Upper lobe of right lung (tissue), 1 donor: ENCODE measurements around the gene COX10. TPM values are rescaled to one million over a fixed set of nuclear protein-coding genes. Genes with fewer than 3 reads are reported as not detected.

Source experiments
- ATAC-seq: fragments of 200-7000 bp; cut with Tn5 transposase; one replicate; pipeline ENCODE4 v1.9.1; 2020; ENCODE audit warnings: mild to moderate bottlenecking, moderate library complexity
- DNase-seq: peaks from one replicate; pipeline ENCODE4 v3.0.0-alpha.2; 2020
- H3K27ac ChIP-seq: fragments of 200-600 bp; one replicate; pipeline ENCODE4 v1.8.0; 2022
- H3K27me3 ChIP-seq: fragments of 200-600 bp; one replicate; pipeline ENCODE4 v1.8.0; 2022; ENCODE audit warnings: mild to moderate bottlenecking
- H3K36me3 ChIP-seq: fragments of 200-600 bp; one replicate; pipeline ENCODE4 v1.8.0; 2022
- H3K4me1 ChIP-seq: fragments of 200-600 bp; one replicate; pipeline ENCODE4 v1.8.0; 2022
- H3K4me3 ChIP-seq: fragments of 200-600 bp; one replicate; pipeline ENCODE4 v1.8.0; 2022; ENCODE audit warnings: mild to moderate bottlenecking
- H3K9me3 ChIP-seq: fragments of 200-600 bp; one replicate; pipeline ENCODE4 v1.8.0; 2022
- intact Hi-C: fragments of 100-400 bp; cut with DNase I; formaldehyde crosslinking; loops from one replicate; pipeline ENCODE4 v1.11.0; 2022
- total RNA-seq: library from RNA; stranded (reverse); fragmentation: NEBNext Ultra II Directional; extraction: Animal tissue kit (Norgen Biotek cat#: 25700); gene quantifications from one replicate; pipeline ENCODE4 v1.2.1, GENCODE V29; 2021
- TF ChIP-seq, protein P1 (sequence below): fragments of 200-600 bp; IDR thresholded peaks from one replicate; pipeline ENCODE4 v1.8.0; 2022; ENCODE audit warnings: antibody characterized with exemption
- donor health status: DM: no; HTN: yes; CAD: no; lungs with severe emphysema.

The COX10 gene
- total RNA-seq, 1 donor from 2014 or later: 13.5 TPM

DNA sequence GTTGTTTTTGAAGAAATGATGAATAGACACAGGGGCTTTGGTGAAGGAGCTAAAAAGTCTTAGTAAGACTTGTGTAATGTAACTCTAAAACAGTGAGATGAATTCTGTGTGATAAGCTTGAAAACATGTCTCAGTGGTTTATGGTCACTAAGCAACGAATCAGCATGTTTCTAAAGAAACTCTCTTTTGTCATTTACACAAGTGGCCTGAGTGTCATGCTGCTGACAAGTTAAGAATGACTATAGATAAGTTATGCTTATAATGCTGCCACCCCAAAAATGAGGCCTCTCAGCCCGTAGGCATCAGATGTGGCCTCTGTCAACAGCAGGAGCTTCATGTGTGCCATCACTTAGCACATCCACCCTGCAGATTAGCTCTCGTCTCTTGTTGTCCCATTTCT, 8.7 kb downstream of the COX10 start:
- H3K36me3 ChIP-seq: peaks cover 29% of the 10 kb centered on the region
- TF ChIP-seq, protein P1, sequence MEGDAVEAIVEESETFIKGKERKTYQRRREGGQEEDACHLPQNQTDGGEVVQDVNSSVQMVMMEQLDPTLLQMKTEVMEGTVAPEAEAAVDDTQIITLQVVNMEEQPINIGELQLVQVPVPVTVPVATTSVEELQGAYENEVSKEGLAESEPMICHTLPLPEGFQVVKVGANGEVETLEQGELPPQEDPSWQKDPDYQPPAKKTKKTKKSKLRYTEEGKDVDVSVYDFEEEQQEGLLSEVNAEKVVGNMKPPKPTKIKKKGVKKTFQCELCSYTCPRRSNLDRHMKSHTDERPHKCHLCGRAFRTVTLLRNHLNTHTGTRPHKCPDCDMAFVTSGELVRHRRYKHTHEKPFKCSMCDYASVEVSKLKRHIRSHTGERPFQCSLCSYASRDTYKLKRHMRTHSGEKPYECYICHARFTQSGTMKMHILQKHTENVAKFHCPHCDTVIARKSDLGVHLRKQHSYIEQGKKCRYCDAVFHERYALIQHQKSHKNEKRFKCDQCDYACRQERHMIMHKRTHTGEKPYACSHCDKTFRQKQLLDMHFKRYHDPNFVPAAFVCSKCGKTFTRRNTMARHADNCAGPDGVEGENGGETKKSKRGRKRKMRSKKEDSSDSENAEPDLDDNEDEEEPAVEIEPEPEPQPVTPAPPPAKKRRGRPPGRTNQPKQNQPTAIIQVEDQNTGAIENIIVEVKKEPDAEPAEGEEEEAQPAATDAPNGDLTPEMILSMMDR: no peak
- no peaks in the 10 kb centered on the region for H3K9me3 ChIP-seq
- H3K4me3 ChIP-seq: no peak overlapping the region
- H3K27ac ChIP-seq: no peak overlapping the region
- no peak for ATAC-seq
- H3K27me3 ChIP-seq: no peaks in the 10 kb centered on the region
- intact Hi-C loops: no loop called here
- no peak for DNase-seq
- H3K4me1 ChIP-seq: no peaks in the 10 kb centered on the region

GRCh38 chr17:14080847-14081251, 11.5 kb downstream of the COX10 start:
- H3K9me3 ChIP-seq: no peaks in the 10 kb centered on the region
- TF ChIP-seq, protein P1: no peak
- DNase-seq (no peak), ATAC-seq (no peak)
- no peaks in the 10 kb centered on the region for H3K4me1 ChIP-seq
- H3K27ac ChIP-seq: no peak overlapping the region
- peaks cover 24% of the 10 kb centered on the region for H3K36me3 ChIP-seq
- H3K27me3 ChIP-seq: no peaks in the 10 kb centered on the region
- intact Hi-C loops: no loop called here
- no peak overlapping the region for H3K4me3 ChIP-seq

GRCh38 chr17:14082848-14083247, 13.5 kb downstream of the COX10 start:
- ATAC-seq (no peak), DNase-seq (no peak)
- H3K27me3 ChIP-seq: no peaks in the 10 kb centered on the region
- H3K9me3 ChIP-seq: no peaks in the 10 kb centered on the region
- no peak overlapping the region for H3K27ac ChIP-seq
- TF ChIP-seq, protein P1: no peak
- peaks cover 6% of the 10 kb centered on the region for H3K36me3 ChIP-seq
- intact Hi-C loops: no loop called here
- H3K4me3 ChIP-seq: no peak overlapping the region
- no peaks in the 10 kb centered on the region for H3K4me1 ChIP-seq

GRCh38 chr17:14084955-14085354, 15.7 kb downstream of the COX10 start:
- H3K9me3 ChIP-seq: no peaks in the 10 kb centered on the region
- no peak overlapping the region for H3K27ac ChIP-seq
- ATAC-seq (no peak), DNase-seq (no peak)
- H3K36me3 ChIP-seq: no peaks in the 10 kb centered on the region
- H3K27me3 ChIP-seq: no peaks in the 10 kb centered on the region
- TF ChIP-seq, protein P1: no peak
- H3K4me1 ChIP-seq: no peaks in the 10 kb centered on the region
- no peak overlapping the region for H3K4me3 ChIP-seq
- intact Hi-C loops: no loop called here

DNA sequence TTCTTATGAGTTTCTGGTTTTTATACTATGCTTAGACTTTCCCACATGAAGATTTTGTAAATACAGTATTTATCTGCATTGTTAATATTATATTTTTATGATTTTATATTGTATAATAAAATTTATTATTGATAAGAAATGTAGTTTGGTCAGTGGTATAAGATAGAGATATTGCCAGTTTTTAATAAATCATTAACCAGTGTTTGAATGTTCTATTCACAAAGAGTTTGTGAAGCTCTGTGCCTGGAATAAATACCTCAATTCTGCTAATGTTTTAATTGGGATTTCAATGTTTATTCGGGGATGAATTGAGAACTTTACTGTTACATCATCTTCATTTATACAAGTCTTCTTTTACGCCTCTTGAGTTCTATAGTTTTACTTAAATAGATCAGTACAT, 16.9 kb downstream of the COX10 start:
- DNase-seq: no peak
- no peaks in the 10 kb centered on the region for H3K9me3 ChIP-seq

More for the DNA sequence above, 16.9 kb downstream of the COX10 start:
- Histone ChIP-seq H3K4me1 (peaks cover 1% of the 10 kb centered on the region), H3K36me3 (no peaks in the 10 kb centered on the region), H3K27ac (no peak overlapping the region), H3K4me3 (no peak overlapping the region), H3K27me3 (no peaks in the 10 kb centered on the region)
- ATAC-seq: no peak
- intact Hi-C loops: no loop called here
- TF ChIP-seq, protein P1: no peak
